H1 (cell line): Measurements from ENCODE around the gene OS9. TPM values are rescaled to one million over a fixed set of nuclear protein-coding genes. Genes with fewer than 3 reads are reported as not detected.
A peak's percentile ranks its signal among the peaks of the same experiment; 100 is the strongest.

ENCODE experiments used
- CTCF ChIA-PET: fragments of 300-600 bp; sonication (Branson Sonifier 250); formaldehyde crosslinking; loops from one replicate; lab custom pipeline; 2021; ENCODE audit not compliant: partially characterized antibody; lab: Charles Lee
- POLR2A ChIA-PET: fragments of 300-600 bp; sonication (Branson Sonifier 250); formaldehyde crosslinking; loops from one replicate; lab custom pipeline; 2021; ENCODE audit warnings: inconsistent platforms; ENCODE audit not compliant: partially characterized antibody; lab: Charles Lee
- DNase-seq, 2 experiments: peaks; one replicate each; pipeline versions ENCODE4 v3.0.0 to v3.0.0-alpha.2; 2010 to 2022; ENCODE audit warnings: low spot score in 2 of 2, low read depth in 1 of 2, mixed read lengths in 1 of 2
- FAIRE-seq: peaks from 2 replicates; lab custom pipeline; 2011; peaks lifted over from hg19 to GRCh38; lab: Jason Lieb, UNC
- H2AFZ ChIP-seq: 2 replicates; pipeline ENCODE4 v1.8.1; 2012; ENCODE audit warnings: low read length, inconsistent platforms
- H2AK5ac ChIP-seq: 2 replicates; pipeline ENCODE4 v1.6.1; 2013; ENCODE audit warnings: low read depth, low read length
- H2BK120ac ChIP-seq: replicated peaks from 2 replicates; pipeline ENCODE3; 2013; ENCODE audit warnings: low read depth, low read length, inconsistent platforms
- H2BK12ac ChIP-seq: 2 replicates; pipeline ENCODE4 v1.6.1; 2013; ENCODE audit warnings: low read depth, low read length
- H2BK15ac ChIP-seq: 2 replicates; pipeline ENCODE4 v1.6.1; 2013; ENCODE audit warnings: low read length
- H2BK20ac ChIP-seq: 2 replicates; pipeline ENCODE4 v1.6.1; 2013; ENCODE audit warnings: low read length
- H2BK5ac ChIP-seq: 2 replicates; pipeline ENCODE4 v1.6.1; 2013; ENCODE audit warnings: low read depth, low read length
- H3K14ac ChIP-seq: 2 replicates; pipeline ENCODE4 v1.6.1; 2013; ENCODE audit warnings: inconsistent platforms; ENCODE audit not compliant: insufficient read length
- H3K18ac ChIP-seq: 2 replicates; pipeline ENCODE4 v1.6.1; 2013; ENCODE audit warnings: low read length; ENCODE audit errors: extremely low read depth
- H3K23ac ChIP-seq: 2 replicates; pipeline ENCODE4 v1.6.1; 2013; ENCODE audit warnings: inconsistent platforms; ENCODE audit not compliant: insufficient read length
- H3K23me2 ChIP-seq: 2 replicates; pipeline ENCODE4 v1.6.1; 2013; ENCODE audit warnings: low read depth, low read length
- H3K27ac ChIP-seq: 2 replicates; pipeline ENCODE4 v1.6.1; 2011; ENCODE audit warnings: low read depth, low read length, inconsistent platforms
- H3K27me3 ChIP-seq, 4 experiments: replicated peaks in 1 of 4; 1 replicate in 1 of 4; 2 replicates in 3 of 4; pipeline versions ENCODE4 v1.6.1 to v1.8.1; 2011 to 2013; ENCODE audit warnings: low read length in 3 of 4, mild to moderate bottlenecking in 3 of 4, inconsistent platforms in 2 of 4, mixed read lengths in 2 of 4, moderate library complexity in 1 of 4; ENCODE audit not compliant: control insufficient read depth in 3 of 4, insufficient read depth in 3 of 4; ENCODE audit errors: extremely low read depth in 1 of 4
- H3K36me3 ChIP-seq, 4 experiments: 2 replicates each; pipeline versions ENCODE4 v1.6.1 to v1.8.1; 2011 to 2013; ENCODE audit warnings: mild to moderate bottlenecking in 4 of 4, low read length in 3 of 4, moderate library complexity in 2 of 4, control low read depth in 1 of 4, inconsistent platforms in 1 of 4; ENCODE audit not compliant: insufficient read depth in 4 of 4, control insufficient read depth in 2 of 4
- H3K4ac ChIP-seq: replicated peaks from 2 replicates; pipeline ENCODE3; 2013; ENCODE audit warnings: low read length, low read depth, mixed read lengths, inconsistent platforms; ENCODE audit not compliant: insufficient read length
- H3K4me1 ChIP-seq, 4 experiments: replicated peaks in 1 of 4; 1 replicate in 1 of 4; 2 replicates in 3 of 4; pipeline versions ENCODE4 v1.6.1 to v1.8.1; 2011 to 2013; ENCODE audit warnings: low read length in 3 of 4, inconsistent platforms in 2 of 4, mixed read lengths in 1 of 4; ENCODE audit not compliant: insufficient read depth in 4 of 4, control insufficient read depth in 3 of 4
- H3K4me2 ChIP-seq, 2 experiments: 2 replicates each; pipeline versions ENCODE4 v1.6.1 to v1.8.1; 2011 to 2013; ENCODE audit warnings: low read depth in 2 of 2, low read length in 2 of 2, control low read depth in 1 of 2, inconsistent platforms in 1 of 2, mild to moderate bottlenecking in 1 of 2; ENCODE audit not compliant: insufficient read depth in 1 of 2
- H3K4me3 ChIP-seq, 4 experiments: fragments of 200-600, 300-600 bp in 1 of 4; sonication (generic), shearing (Covaris generic), sonication (Bioruptor Twin) in 1 of 4; 2 replicates each; pipeline versions ENCODE4 v1.5.1 to v1.8.1; 2011 to 2016; ENCODE audit warnings: low read length in 4 of 4, low read depth in 3 of 4, control low read depth in 2 of 4, inconsistent platforms in 2 of 4, mild to moderate bottlenecking in 2 of 4, mixed read lengths in 1 of 4, moderate library complexity in 1 of 4; ENCODE audit not compliant: insufficient read depth in 2 of 4; ENCODE audit errors: extremely low read depth in 1 of 4
- H3K56ac ChIP-seq: replicated peaks from 2 replicates; pipeline ENCODE3; 2013; ENCODE audit warnings: low read depth, mild to moderate bottlenecking, mixed read lengths, low read length, inconsistent platforms; ENCODE audit not compliant: insufficient read length
- H3K79me1 ChIP-seq: 2 replicates; pipeline ENCODE4 v1.6.1; 2013; ENCODE audit warnings: low read depth, low read length, control low read depth
- H3K79me2 ChIP-seq, 2 experiments: 2 replicates each; pipeline versions ENCODE4 v1.6.1 to v1.8.1; 2012 to 2013; ENCODE audit warnings: low read length in 2 of 2, mild to moderate bottlenecking in 2 of 2, inconsistent platforms in 1 of 2; ENCODE audit not compliant: insufficient read depth in 2 of 2, control insufficient read depth in 1 of 2
- H3K9ac ChIP-seq, 4 experiments: replicated peaks in 1 of 4; 1 replicate in 1 of 4; 2 replicates in 3 of 4; pipeline versions ENCODE4 v1.6.1 to v1.8.1; 2011 to 2013; ENCODE audit warnings: low read depth in 3 of 4, low read length in 3 of 4, control low read depth in 2 of 4, mild to moderate bottlenecking in 2 of 4, moderate library complexity in 2 of 4, inconsistent platforms in 1 of 4; ENCODE audit errors: extremely low read depth in 1 of 4
- H3K9me3 ChIP-seq, 2 experiments: 2 replicates each; pipeline versions ENCODE4 v1.6.1 to v1.8.1; 2012 to 2013; ENCODE audit warnings: mild to moderate bottlenecking in 2 of 2, moderate library complexity in 2 of 2, control low read depth in 1 of 2, inconsistent platforms in 1 of 2, low read depth in 1 of 2, low read length in 1 of 2, mixed read lengths in 1 of 2; ENCODE audit not compliant: insufficient read depth in 2 of 2
- H4K20me1 ChIP-seq, 2 experiments: replicated peaks in 1 of 2; 2 replicates each; pipeline versions ENCODE3 to v1.8.1; 2011 to 2013; ENCODE audit warnings: inconsistent platforms in 2 of 2, low read length in 2 of 2, mild to moderate bottlenecking in 1 of 2; ENCODE audit not compliant: insufficient read depth in 2 of 2, control insufficient read depth in 1 of 2
- H4K5ac ChIP-seq: 2 replicates; pipeline ENCODE4 v1.6.1; 2013; ENCODE audit warnings: low read length, low read depth, mixed read lengths, inconsistent platforms; ENCODE audit not compliant: insufficient read length
- H4K8ac ChIP-seq: 2 replicates; pipeline ENCODE4 v1.8.0; 2013; ENCODE audit warnings: mild to moderate bottlenecking, moderate library complexity, low read length, inconsistent platforms; ENCODE audit not compliant: insufficient read depth; ENCODE audit errors: extremely low read depth
- H4K91ac ChIP-seq: replicated peaks from 2 replicates; pipeline ENCODE3; 2013; ENCODE audit warnings: low read length, mixed read lengths, inconsistent platforms; ENCODE audit not compliant: insufficient read length
- BACH1 ChIP-seq: IDR thresholded peaks from 2 replicates; pipeline ENCODE4 v1.6.1; 2012; ENCODE audit warnings: low read length, improper control_type of control experiment
- BCL11A ChIP-seq, 2 experiments: IDR thresholded peaks; one replicate each; pipeline ENCODE4 v1.6.1; 2011; ENCODE audit warnings: low read depth in 2 of 2, low read length in 2 of 2, mild to moderate bottlenecking in 2 of 2
- EZH2 ChIP-seq: fragments of 200-600 bp; sonication (generic); IDR thresholded peaks from 2 replicates; pipeline ENCODE4 v1.7.1; 2012; ENCODE audit warnings: low read depth, mild to moderate bottlenecking, moderate library complexity, low read length, inconsistent platforms; ENCODE audit not compliant: severe bottlenecking
- PHF8 ChIP-seq: fragments of 200-600 bp; sonication (generic); conservative IDR thresholded peaks from 2 replicates; pipeline ENCODE4 v1.7.1; 2012; ENCODE audit warnings: low read depth, mild to moderate bottlenecking, inconsistent platforms, low read length, moderate library complexity
- POLR2AphosphoS5 ChIP-seq: IDR thresholded peaks from 2 replicates; pipeline ENCODE4 v1.6.1; 2011; ENCODE audit warnings: low read depth, low read length
- RFX5 ChIP-seq: IDR thresholded peaks from 2 replicates; pipeline ENCODE4 v1.6.1; 2011; ENCODE audit warnings: low read depth, low read length, improper control_type of control experiment, borderline replicate concordance
- SIRT6 ChIP-seq: IDR thresholded peaks from one replicate; pipeline ENCODE4 v1.7.1; 2012; ENCODE audit warnings: low read length, inconsistent platforms
- SP2 ChIP-seq: IDR thresholded peaks from 2 replicates; pipeline ENCODE4 v1.6.1; 2012; ENCODE audit warnings: mild to moderate bottlenecking, low read length, inconsistent platforms
- WGBS, 2 experiments: shearing (Covaris generic) in 1 of 2; methylation state at CpG; one replicate each; pipeline versions ENCODE4 v1.1.6 to v1.1.7; 2013 to 2015; ENCODE audit warnings: low lambda C conversion rate in 2 of 2, mixed read lengths in 2 of 2, inconsistent platforms in 1 of 2, low coverage in 1 of 2, missing lambda C conversion rate in 1 of 2; ENCODE audit not compliant: insufficient replicate concordance in 2 of 2, insufficient coverage in 1 of 2, insufficient read length in 1 of 2; ENCODE audit errors: extremely low coverage in 1 of 2, missing lambda C conversion rate in 1 of 2; 5-methylcytosine and 5-hydroxymethylcytosine counted together
- polyA plus RNA-seq, 7 experiments: library from polyadenylated mRNA; depleted of rRNA in 3 of 7; stranded (reverse) in 5 of 7; unstranded in 2 of 7; fragments of >200 nt in 5 of 7; fragments of 200-250 nt in 2 of 7; gene quantifications; 1 replicate in 5 of 7; 2 replicates in 1 of 7; 4 replicates in 1 of 7; pipeline versions ENCODE4 v1.2.1 to v1.2.3, GENCODE V29; 2011 to 2013; ENCODE audit warnings: missing spikeins in 2 of 7, mixed read lengths in 2 of 7
- total RNA-seq: library from RNA; stranded (reverse); fragmentation: NEBNext Ultra II Directional; extraction: Animal tissue kit (Norgen Biotek cat#: 25700); gene quantifications from 2 replicates; pipeline ENCODE4 v1.2.1, GENCODE V29; 2021
- TF ChIP-seq, protein P1 (sequence below): IDR thresholded peaks from 2 replicates; pipeline ENCODE4 v1.6.1; 2012; ENCODE audit warnings: inconsistent platforms

Gene OS9
- total and polyA plus RNA-seq, 2 of the 8 experiments (the other 6 are each of a cell fraction or from before 2014, with no cell fraction given), result 71.0 to 108 TPM

DNA sequence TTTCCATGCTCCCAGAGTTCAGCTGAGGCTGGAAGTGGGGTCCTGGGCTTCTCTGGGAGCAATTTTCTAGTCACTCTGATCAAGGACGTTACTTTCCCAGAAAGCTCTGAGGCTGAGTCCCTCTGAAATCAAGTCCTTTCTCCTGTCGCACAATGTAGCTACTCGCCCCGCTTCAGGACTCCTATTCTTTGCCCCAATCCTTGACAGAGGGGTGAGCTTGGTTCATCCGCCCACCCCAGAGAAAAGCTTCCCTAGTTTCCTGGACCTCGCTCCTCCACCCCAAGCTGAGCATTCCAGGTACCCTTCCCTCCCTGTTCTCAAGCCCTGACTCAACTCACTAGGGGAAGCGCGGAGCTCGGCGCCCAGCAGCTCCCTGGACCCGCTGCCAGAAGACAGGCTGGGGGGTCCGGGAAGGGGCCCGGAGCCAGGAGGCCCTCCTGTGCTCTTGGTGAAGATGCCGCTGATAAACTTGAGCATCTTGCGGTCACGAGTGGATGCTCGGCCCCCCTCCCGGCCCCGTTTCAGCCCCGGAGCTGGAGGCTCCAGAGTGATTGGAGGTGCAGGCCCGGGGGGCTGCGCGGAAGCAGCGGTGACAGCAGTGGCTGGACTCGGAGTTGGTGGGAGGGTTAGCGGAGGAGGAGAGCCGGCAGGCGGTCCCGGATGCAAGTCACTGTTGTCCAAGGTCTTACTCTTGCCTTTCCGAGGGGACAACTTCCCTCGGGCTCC lies 43.0 kb downstream of the OS9 start:
- no peak for FAIRE-seq
- no peak for TF ChIP-seq SIRT6
- TF ChIP-seq, protein P1, sequence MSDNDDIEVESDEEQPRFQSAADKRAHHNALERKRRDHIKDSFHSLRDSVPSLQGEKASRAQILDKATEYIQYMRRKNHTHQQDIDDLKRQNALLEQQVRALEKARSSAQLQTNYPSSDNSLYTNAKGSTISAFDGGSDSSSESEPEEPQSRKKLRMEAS, result no peak
- no peak for TF ChIP-seq SP2
- TF ChIP-seq POLR2AphosphoS5, result no peak
- peak; percentile 19 for TF ChIP-seq EZH2
- no peak for TF ChIP-seq PHF8
- TF ChIP-seq RFX5, result no peak
- TF ChIP-seq BACH1, result no peak
- no peak for TF ChIP-seq BCL11A (IDR thresholded peaks at IDR 0.05; ENCODE audit: low read depth in 2 of 2, low read length in 2 of 2)

More for the DNA sequence above, 43.0 kb downstream of the OS9 start:
- Histone ChIP-seq H2BK12ac (peak overlapping the region; percentile 84; the same call in 1 of the 2 replicates), H3K4ac (peak overlapping the region; percentile 75), H3K4me2 (peak overlapping the region; percentile 79 to 93), H3K23ac (no peak overlapping the region), H2BK5ac (no peak overlapping the region), H2BK15ac (peak overlapping the region; percentile 92; the same call in 1 of the 2 replicates), H3K27me3 (peaks cover 50 to 97% (median 92%) of the 10 kb centered on the region in 4 experiments), H4K20me1 (peaks cover 0 to 17% of the 10 kb centered on the region in 2 experiments), H2BK20ac (no peak overlapping the region), H2BK120ac (no peak overlapping the region), H4K5ac (no peak overlapping the region), H4K91ac (no peak overlapping the region), H3K23me2 (peaks cover 2% of the 10 kb centered on the region; the same call in 1 of the 2 replicates), H3K4me3 (peak overlapping the region; percentile 26 to 76 (median 39); a peak in 7 of 8 replicates), H3K4me1 (peaks cover 6 to 29% (median 12%) of the 10 kb centered on the region in 4 experiments; a peak in 6 of 7 replicates), H2AFZ (no peak overlapping the region), H4K8ac (peak overlapping the region; percentile 52; the same call in 1 of the 2 replicates), H3K14ac (no peak overlapping the region), H3K56ac (no peak overlapping the region), H2AK5ac (no peak overlapping the region), H3K9ac (no peak overlapping the region), H3K79me2 (no peaks in the 10 kb centered on the region), H3K36me3 (peaks cover 0 to 6% (median 0%) of the 10 kb centered on the region in 4 experiments; a peak in 1 of 8 replicates), H3K79me1 (no peaks in the 10 kb centered on the region), H3K18ac (no peak overlapping the region), H3K9me3 (no peaks in the 10 kb centered on the region; a peak in 1 of 4 replicates), H3K27ac (no peak overlapping the region)
- peak in 1 of 2 experiments; percentile 62 for DNase-seq
- CTCF ChIA-PET, result interaction anchor here (0.8 to 11.2 kb wide), 15 partner anchors 8 to 154 kb away, joined by 3 to 149 read pairs (median 7); partner anchors contain the start of genes CYP27B1 and TSPAN31
- 6% methylated on average over 28 of the region's 31 CpGs; no CpG with 5 or more reads in 1 of the 2 experiments for WGBS, 2 experiments
- POLR2A ChIA-PET, result interaction anchor here (0.6 to 5.2 kb wide), 19 partner anchors 8 to 217 kb away, joined by 3 to 59 read pairs (median 5); partner anchors contain the start of genes ARHGEF25, CDK4, DDIT3 and EEF1AKMT3
